Esophagus muscularis mucosa (tissue), 4 donors: Measurements from ENCODE around the gene STK35. TPM values are rescaled to one million over a fixed set of nuclear protein-coding genes. Genes with fewer than 3 reads are reported as not detected.

Experiments
- DNase-seq: peaks from one replicate; pipeline ENCODE4 v3.0.0-alpha.2; 2017; ENCODE audit errors: extremely low spot score
- H3K27ac ChIP-seq, 4 donors: fragments of 200-600 bp; sonication (generic); replicated peaks in 1 of 4; 1 replicate in 3 of 4; 2 replicates in 1 of 4; pipeline ENCODE4 v1.5.1; 2016 to 2019; ENCODE audit warnings: mild to moderate bottlenecking in 1 of 4
- H3K27me3 ChIP-seq, 4 donors: fragments of 200-600 bp; sonication (generic); one replicate each; pipeline versions ENCODE4 v1.5.1 to v1.6.0; 2016 to 2019
- H3K36me3 ChIP-seq, 4 donors: fragments of 200-600 bp; sonication (generic); one replicate each; pipeline ENCODE4 v1.5.1; 2016 to 2019
- H3K4me1 ChIP-seq, 4 donors: fragments of 200-600 bp; sonication (generic); one replicate each; pipeline ENCODE4 v1.5.1; 2016 to 2019
- H3K4me3 ChIP-seq, 4 donors: fragments of 200-600 bp; sonication (generic); 1 replicate in 2 of 4; 2 replicates in 2 of 4; pipeline ENCODE4 v1.5.1; 2016 to 2019; ENCODE audit warnings: mild to moderate bottlenecking in 4 of 4, moderate library complexity in 1 of 4
- H3K9me3 ChIP-seq, 4 donors: fragments of 200-600 bp; sonication (generic); 1 replicate in 3 of 4; 2 replicates in 1 of 4; pipeline ENCODE4 v1.5.1; 2016 to 2019
- EP300 ChIP-seq: sonication (generic); formaldehyde crosslinking; IDR thresholded peaks from one replicate; pipeline ENCODE4 v1.6.1; 2017; ENCODE audit warnings: antibody characterized with exemption
- POLR2A ChIP-seq: fragments of 450-650 bp; IDR thresholded peaks from one replicate; pipeline ENCODE4 v1.6.1; 2017; ENCODE audit warnings: antibody characterized with exemption, moderate library complexity, mild to moderate bottlenecking, low read depth
- POLR2AphosphoS5 ChIP-seq, 2 donors: sonication (generic); formaldehyde crosslinking; IDR thresholded peaks; one replicate each; pipeline ENCODE4 v1.6.1; 2017; ENCODE audit warnings: antibody characterized with exemption in 2 of 2
- WGBS: methylation state at CpG from one replicate; pipeline ENCODE4 v1.1.5; 2018; 5-methylcytosine and 5-hydroxymethylcytosine counted together
- intact Hi-C: fragments of 100-400 bp; cut with DNase I; formaldehyde crosslinking; loops from one replicate; pipeline ENCODE4 v1.15.1; 2023
- total RNA-seq, 4 donors: library from RNA; depleted of rRNA; stranded (reverse); fragments of >200 nt; gene quantifications; one replicate each; pipeline versions ENCODE4 v1.1.0 to v1.2.1, GENCODE V29; 2016
- TF ChIP-seq, protein P1 (sequence below), 3 experiments: fragments of 200-600 bp in 2 of 3; fragments of 450-650 bp in 1 of 3; sonication (generic) in 2 of 3; IDR thresholded peaks; one replicate each; pipeline ENCODE4 v1.5.1; 2017 to 2019; ENCODE audit warnings: antibody characterized with exemption in 3 of 3, mild to moderate bottlenecking in 2 of 3, moderate library complexity in 1 of 3

Gene STK35
- total RNA-seq, 4 donors from 2014 or later = 19.2 to 24.1 (median 22.8) TPM

DNA sequence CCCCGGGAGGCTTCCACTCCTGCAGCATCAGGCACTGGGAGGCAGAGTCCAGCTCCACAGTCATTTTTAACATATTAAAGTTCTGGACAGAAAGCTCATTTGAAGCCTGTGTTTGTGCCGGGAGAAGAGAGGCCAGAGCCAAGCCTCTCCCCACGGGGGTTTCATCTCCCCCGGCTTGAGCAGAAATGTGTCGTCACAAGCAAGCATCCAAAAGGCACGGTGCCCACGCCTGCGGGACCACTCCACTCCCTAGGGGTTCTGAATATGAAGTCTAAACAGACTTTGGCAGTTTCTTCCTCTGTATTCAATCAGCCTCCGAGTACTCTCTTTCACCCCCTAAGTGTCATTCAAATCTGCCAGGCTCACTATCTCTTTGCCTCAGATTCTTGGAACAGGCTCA lies 75.3 kb downstream of the STK35 start:
- no peaks in the 10 kb centered on the region for H3K9me3 ChIP-seq
- TF ChIP-seq, protein P1, sequence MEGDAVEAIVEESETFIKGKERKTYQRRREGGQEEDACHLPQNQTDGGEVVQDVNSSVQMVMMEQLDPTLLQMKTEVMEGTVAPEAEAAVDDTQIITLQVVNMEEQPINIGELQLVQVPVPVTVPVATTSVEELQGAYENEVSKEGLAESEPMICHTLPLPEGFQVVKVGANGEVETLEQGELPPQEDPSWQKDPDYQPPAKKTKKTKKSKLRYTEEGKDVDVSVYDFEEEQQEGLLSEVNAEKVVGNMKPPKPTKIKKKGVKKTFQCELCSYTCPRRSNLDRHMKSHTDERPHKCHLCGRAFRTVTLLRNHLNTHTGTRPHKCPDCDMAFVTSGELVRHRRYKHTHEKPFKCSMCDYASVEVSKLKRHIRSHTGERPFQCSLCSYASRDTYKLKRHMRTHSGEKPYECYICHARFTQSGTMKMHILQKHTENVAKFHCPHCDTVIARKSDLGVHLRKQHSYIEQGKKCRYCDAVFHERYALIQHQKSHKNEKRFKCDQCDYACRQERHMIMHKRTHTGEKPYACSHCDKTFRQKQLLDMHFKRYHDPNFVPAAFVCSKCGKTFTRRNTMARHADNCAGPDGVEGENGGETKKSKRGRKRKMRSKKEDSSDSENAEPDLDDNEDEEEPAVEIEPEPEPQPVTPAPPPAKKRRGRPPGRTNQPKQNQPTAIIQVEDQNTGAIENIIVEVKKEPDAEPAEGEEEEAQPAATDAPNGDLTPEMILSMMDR (IDR thresholded peaks at IDR 0.05) = no peak
- TF ChIP-seq POLR2A = no peak
- H3K27me3 ChIP-seq = peaks cover 0 to 4% (median 0%) of the 10 kb centered on the region in 4 donors
- H3K4me1 ChIP-seq = peaks cover 2 to 9% (median 5%) of the 10 kb centered on the region in 4 donors
- no peak overlapping the region for H3K4me3 ChIP-seq
- intact Hi-C loops = loop anchor here (10.0 kb wide), 1 partner anchor 412 kb away; no protein-coding TSS in a partner anchor
- no peaks in the 10 kb centered on the region for H3K36me3 ChIP-seq
- no peak overlapping the region for H3K27ac ChIP-seq
- 36% methylated on average over 9 of the region's 9 CpGs for WGBS
- no peak for DNase-seq

GRCh38 chr20:2178318-2179232 lies 76.9 kb downstream of the STK35 start:
- H3K27me3 ChIP-seq = peaks cover 0 to 4% (median 0%) of the 10 kb centered on the region in 4 donors
- no peak overlapping the region for H3K4me3 ChIP-seq
- H3K36me3 ChIP-seq = no peaks in the 10 kb centered on the region
- 61% methylated on average over 17 of the region's 17 CpGs for WGBS
- no peaks in the 10 kb centered on the region for H3K9me3 ChIP-seq
- H3K4me1 ChIP-seq = peaks cover 0 to 2% (median 0%) of the 10 kb centered on the region in 4 donors
- intact Hi-C loops = loop anchor here (10.0 kb wide), 1 partner anchor 414 kb away; no protein-coding TSS in a partner anchor
- TF ChIP-seq, protein P1 (IDR thresholded peaks at IDR 0.05) = no peak
- TF ChIP-seq POLR2AphosphoS5 (IDR thresholded peaks at IDR 0.05) = no peak
- no peak for TF ChIP-seq EP300
- no peak for TF ChIP-seq POLR2A
- H3K27ac ChIP-seq = no peak overlapping the region
- DNase-seq = no peak

DNA sequence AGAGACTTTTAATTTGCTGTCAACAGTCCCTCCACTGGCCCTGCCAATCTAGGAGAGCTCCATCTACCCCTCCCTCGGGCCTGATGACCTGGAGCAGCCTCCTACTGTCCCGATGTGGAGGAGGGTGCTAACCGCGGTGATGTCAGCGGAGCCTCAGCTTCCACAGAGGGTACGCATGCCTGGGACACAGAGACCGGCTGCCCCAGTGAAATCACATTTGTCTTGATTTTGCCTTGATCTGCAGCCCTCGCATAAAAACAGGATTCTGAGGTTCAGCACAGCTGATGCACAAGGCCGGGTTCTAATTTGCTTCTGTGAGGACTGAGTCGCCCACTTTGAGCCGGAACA lies 77.6 kb downstream of the STK35 start:
- H3K4me1 ChIP-seq = peaks cover 0 to 2% (median 0%) of the 10 kb centered on the region in 4 donors
- H3K36me3 ChIP-seq = no peaks in the 10 kb centered on the region
- no peak overlapping the region for H3K4me3 ChIP-seq
- H3K27ac ChIP-seq = no peak overlapping the region
- no peaks in the 10 kb centered on the region for H3K9me3 ChIP-seq
- WGBS = 79% methylated on average over 4 of the region's 11 CpGs
- peaks cover 0 to 3% (median 0%) of the 10 kb centered on the region in 4 donors for H3K27me3 ChIP-seq
- TF ChIP-seq POLR2AphosphoS5 (IDR thresholded peaks at IDR 0.05) (no peak), POLR2A (no peak)
- TF ChIP-seq, protein P1 (IDR thresholded peaks at IDR 0.05) = no peak
- intact Hi-C loops = loop anchor here (10.0 kb wide), 1 partner anchor 414 kb away; no protein-coding TSS in a partner anchor
- no peak for DNase-seq

DNA sequence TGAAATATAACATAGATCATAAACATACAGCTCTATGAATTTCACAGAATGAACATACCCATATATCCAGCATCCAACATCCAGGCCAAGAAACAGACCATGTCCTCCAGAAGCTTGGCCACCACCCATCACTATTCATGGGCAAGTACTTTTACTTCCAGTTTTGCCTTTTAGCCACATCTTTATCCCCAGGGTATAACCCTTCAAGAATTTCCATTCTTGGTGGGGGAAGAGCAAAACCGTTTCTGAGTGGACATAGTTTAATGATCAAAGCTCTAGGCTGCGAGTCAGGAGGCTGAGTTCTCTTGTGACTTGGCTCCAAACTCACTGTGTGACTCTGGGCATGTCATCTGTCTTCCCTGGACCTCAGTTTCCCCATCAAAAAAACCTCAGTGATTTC lies 78.3 kb downstream of the STK35 start:
- Histone ChIP-seq H3K36me3 (no peaks in the 10 kb centered on the region), H3K9me3 (no peaks in the 10 kb centered on the region), H3K4me1 (peaks cover 0 to 2% (median 0%) of the 10 kb centered on the region in 4 donors), H3K27me3 (no peaks in the 10 kb centered on the region), H3K4me3 (no peak overlapping the region), H3K27ac (no peak overlapping the region)
- 69% methylated on average over 2 of the region's 2 CpGs for WGBS
- intact Hi-C loops = loop anchor here (10.0 kb wide), 1 partner anchor 415 kb away; no protein-coding TSS in a partner anchor
- TF ChIP-seq, protein P1 (IDR thresholded peaks at IDR 0.05) = no peak
- TF ChIP-seq POLR2A (no peak), POLR2AphosphoS5 (IDR thresholded peaks at IDR 0.05) (no peak), EP300 (no peak)
- no peak for DNase-seq
